Activated CD4-positive, alpha-beta memory T cell treated with anti-CD3 and anti-CD28 coated beads for 36 hours (primary cell): ENCODE data around the gene OPRM1. TPM values are rescaled to one million over a fixed set of nuclear protein-coding genes. Genes with fewer than 3 reads are reported as not detected.
A peak's percentile ranks its signal among the peaks of the same experiment; 100 is the strongest.

Experiments
- CTCF ChIA-PET: fragments of 350-600 bp; sonication (Branson Sonifier 250); formaldehyde crosslinking; loops from one replicate; lab custom pipeline; 2021; ENCODE audit warnings: antibody characterized with exemption, inconsistent platforms; lab: Charles Lee
- POLR2A ChIA-PET: fragments of 350-600 bp; sonication (Branson Sonifier 250); formaldehyde crosslinking; loops from one replicate; lab custom pipeline; 2021; ENCODE audit warnings: antibody characterized with exemption; lab: Charles Lee
- DNase-seq: peaks from one replicate; pipeline ENCODE4 v3.0.0-alpha.2; 2020
- H3K27ac Mint-ChIP-seq: one replicate; pipeline ENCODE4 v1.8.0; 2021; ENCODE audit warnings: mixed read lengths
- H3K27me3 Mint-ChIP-seq: one replicate; pipeline ENCODE4 v1.8.0; 2021; ENCODE audit warnings: mixed read lengths
- H3K36me3 Mint-ChIP-seq: one replicate; pipeline ENCODE4 v1.8.0; 2021; ENCODE audit warnings: mixed read lengths
- H3K4me1 Mint-ChIP-seq: one replicate; pipeline ENCODE4 v1.8.0; 2021; ENCODE audit warnings: low read depth, mixed read lengths
- H3K4me3 Mint-ChIP-seq: one replicate; pipeline ENCODE4 v1.8.0; 2021; ENCODE audit warnings: mild to moderate bottlenecking, mixed read lengths
- H3K9me3 Mint-ChIP-seq: one replicate; pipeline ENCODE4 v1.8.0; 2021; ENCODE audit warnings: mixed read lengths
- intact Hi-C: fragments of 100-400 bp; cut with micrococcal nuclease; formaldehyde crosslinking; loops from one replicate; pipeline ENCODE4 v1.15.1; 2023
- total RNA-seq, 2 experiments: library from RNA; stranded (reverse); gene quantifications; one replicate each; pipeline ENCODE4 v1.2.3, GENCODE V29; 2021

Gene OPRM1
- total RNA-seq, 2 experiments from 2014 or later, result not detected

- CTCF ChIA-PET, result no interaction called here
- no peaks in the 10 kb centered on the region for H3K9me3 Mint-ChIP-seq
- no peak for DNase-seq
- H3K4me1 Mint-ChIP-seq, result no peaks in the 10 kb centered on the region
- intact Hi-C loops, result no loop called here
- no peaks in the 10 kb centered on the region for H3K36me3 Mint-ChIP-seq
- peaks cover 3% of the 10 kb centered on the region for H3K27me3 Mint-ChIP-seq
- POLR2A ChIA-PET, result no interaction called here
- H3K4me3 Mint-ChIP-seq, result no peak overlapping the region
- no peak overlapping the region for H3K27ac Mint-ChIP-seq
Observed at GRCh38 chr6:154125421-154125820, 86.4 kb downstream of the OPRM1 start.

- ChIA-PET CTCF (no interaction called here), POLR2A (no interaction called here)
- Mint-ChIP-seq H3K36me3 (no peaks in the 10 kb centered on the region), H3K4me3 (no peak overlapping the region), H3K27ac (no peak overlapping the region), H3K4me1 (no peaks in the 10 kb centered on the region), H3K27me3 (peaks cover 3% of the 10 kb centered on the region), H3K9me3 (no peaks in the 10 kb centered on the region)
- no peak for DNase-seq
- intact Hi-C loops, result no loop called here
Observed at GRCh38 chr6:154127657-154128056, 88.6 kb downstream of the OPRM1 start.

- ChIA-PET POLR2A (no interaction called here), CTCF (no interaction called here)
- Mint-ChIP-seq H3K27ac (no peak overlapping the region), H3K36me3 (no peaks in the 10 kb centered on the region), H3K4me1 (no peaks in the 10 kb centered on the region), H3K4me3 (no peak overlapping the region), H3K9me3 (no peaks in the 10 kb centered on the region), H3K27me3 (no peaks in the 10 kb centered on the region)
- DNase-seq, result no peak
- intact Hi-C loops, result no loop called here
Observed at GRCh38 chr6:154134471-154135147, 95.6 kb downstream of the OPRM1 start.

- Mint-ChIP-seq H3K4me3 (no peak overlapping the region), H3K27ac (no peak overlapping the region), H3K36me3 (no peaks in the 10 kb centered on the region), H3K9me3 (no peaks in the 10 kb centered on the region), H3K4me1 (no peaks in the 10 kb centered on the region), H3K27me3 (no peaks in the 10 kb centered on the region)
- intact Hi-C loops, result no loop called here
- CTCF ChIA-PET, result no interaction called here
- POLR2A ChIA-PET, result no interaction called here
- no peak for DNase-seq
Observed at GRCh38 chr6:154138793-154139192, 99.8 kb downstream of the OPRM1 start.

GRCh38 chr6:154139892-154140291 lies 100.9 kb downstream of the OPRM1 start:
- Mint-ChIP-seq H3K9me3 (no peaks in the 10 kb centered on the region), H3K27ac (no peak overlapping the region)

GRCh38 chr6:154140743-154141142 lies 101.7 kb downstream of the OPRM1 start:
- no peaks in the 10 kb centered on the region for H3K9me3 Mint-ChIP-seq
- intact Hi-C loops, result no loop called here
- DNase-seq, result no peak
- no peaks in the 10 kb centered on the region for H3K4me1 Mint-ChIP-seq
- ChIA-PET CTCF (interaction anchor here (1.9 kb wide), 1 partner anchor 14 kb away, joined by 8 read pairs; no protein-coding TSS in a partner anchor), POLR2A (no interaction called here)
- no peaks in the 10 kb centered on the region for H3K36me3 Mint-ChIP-seq
- no peaks in the 10 kb centered on the region for H3K27me3 Mint-ChIP-seq
- H3K27ac Mint-ChIP-seq, result no peak overlapping the region
- H3K4me3 Mint-ChIP-seq, result no peak overlapping the region

More at GRCh38 chr6:154139892-154140291, 100.9 kb downstream of the OPRM1 start:
- Mint-ChIP-seq H3K36me3 (no peaks in the 10 kb centered on the region), H3K27me3 (no peaks in the 10 kb centered on the region), H3K4me3 (no peak overlapping the region), H3K4me1 (no peaks in the 10 kb centered on the region)
- ChIA-PET POLR2A (no interaction called here), CTCF (interaction anchor here (1.9 kb wide), 1 partner anchor 14 kb away, joined by 8 read pairs; no protein-coding TSS in a partner anchor)
- intact Hi-C loops, result no loop called here
- no peak for DNase-seq

- Mint-ChIP-seq H3K36me3 (no peaks in the 10 kb centered on the region), H3K9me3 (no peaks in the 10 kb centered on the region), H3K4me3 (no peak overlapping the region), H3K4me1 (no peaks in the 10 kb centered on the region), H3K27me3 (no peaks in the 10 kb centered on the region), H3K27ac (no peak overlapping the region)
- ChIA-PET CTCF (no interaction called here), POLR2A (no interaction called here)
- intact Hi-C loops, result no loop called here
- DNase-seq, result no peak
Observed at GRCh38 chr6:154143753-154144152, 104.7 kb downstream of the OPRM1 start.

GRCh38 chr6:154154389-154154967 lies 115.4 kb downstream of the OPRM1 start:
- no peak overlapping the region for H3K27ac Mint-ChIP-seq
- no peak overlapping the region for H3K4me3 Mint-ChIP-seq
- ChIA-PET POLR2A (no interaction called here), CTCF (interaction anchor here (0.6 to 5.7 kb wide), 29 partner anchors 10 to 651 kb away, joined by 3 to 112 read pairs (median 4); partner anchors contain the start of gene IPCEF1)
- peaks cover 38% of the 10 kb centered on the region for H3K4me1 Mint-ChIP-seq
- no peaks in the 10 kb centered on the region for H3K9me3 Mint-ChIP-seq
- H3K27me3 Mint-ChIP-seq, result peaks cover 1% of the 10 kb centered on the region
- H3K36me3 Mint-ChIP-seq, result no peaks in the 10 kb centered on the region
- DNase-seq, result peak; percentile 67
- intact Hi-C loops, result loop anchor here (1.0 to 10.0 kb wide), 3 partner anchors 216 to 650 kb away; no protein-coding TSS in a partner anchor

- peak overlapping the region; percentile 68 for H3K27ac Mint-ChIP-seq
Observed at GRCh38 chr6:154156135-154156896, 117.3 kb downstream of the OPRM1 start.

GRCh38 chr6:154157082-154157481 lies 118.0 kb downstream of the OPRM1 start:
- H3K27ac Mint-ChIP-seq, result peak overlapping the region; percentile 68
- ChIA-PET POLR2A (interaction anchor here (1.3 kb wide), 1 partner anchor 121 kb away, joined by 6 read pairs; no protein-coding TSS in a partner anchor), CTCF (interaction anchor here (0.7 to 5.9 kb wide), 14 partner anchors 9 to 427 kb away, joined by 3 to 105 read pairs (median 5); no protein-coding TSS in a partner anchor)
- peak overlapping the region; percentile 60 for H3K4me3 Mint-ChIP-seq
- peaks cover 49% of the 10 kb centered on the region for H3K4me1 Mint-ChIP-seq
- H3K9me3 Mint-ChIP-seq, result no peaks in the 10 kb centered on the region
- H3K27me3 Mint-ChIP-seq, result no peaks in the 10 kb centered on the region
- intact Hi-C loops, result loop anchor here (1.0 to 10.0 kb wide), 6 partner anchors 12 to 648 kb away; no protein-coding TSS in a partner anchor
- DNase-seq, result peak; percentile 43
- H3K36me3 Mint-ChIP-seq, result peaks cover 7% of the 10 kb centered on the region

More at GRCh38 chr6:154156135-154156896, 117.3 kb downstream of the OPRM1 start:
- peak; percentile 81 for DNase-seq
- intact Hi-C loops, result loop anchor here (1.0 to 10.0 kb wide), 7 partner anchors 40 to 648 kb away; no protein-coding TSS in a partner anchor
- peaks cover 49% of the 10 kb centered on the region for H3K4me1 Mint-ChIP-seq
- no peaks in the 10 kb centered on the region for H3K27me3 Mint-ChIP-seq
- ChIA-PET POLR2A (interaction anchor here (1.3 kb wide), 1 partner anchor 121 kb away, joined by 6 read pairs; no protein-coding TSS in a partner anchor), CTCF (interaction anchor here (0.7 to 5.9 kb wide), 14 partner anchors 10 to 428 kb away, joined by 3 to 112 read pairs (median 6); no protein-coding TSS in a partner anchor)
- H3K9me3 Mint-ChIP-seq, result no peaks in the 10 kb centered on the region
- peak overlapping the region; percentile 60 for H3K4me3 Mint-ChIP-seq
- H3K36me3 Mint-ChIP-seq, result peaks cover 7% of the 10 kb centered on the region

GRCh38 chr6:154157706-154158105 lies 118.7 kb downstream of the OPRM1 start:
- H3K27me3 Mint-ChIP-seq, result no peaks in the 10 kb centered on the region
- no peaks in the 10 kb centered on the region for H3K9me3 Mint-ChIP-seq
- POLR2A ChIA-PET, result interaction anchor here (1.3 kb wide), 1 partner anchor 120 kb away, joined by 6 read pairs; no protein-coding TSS in a partner anchor

More at GRCh38 chr6:154157706-154158105, 118.7 kb downstream of the OPRM1 start:
- Mint-ChIP-seq H3K4me1 (peaks cover 49% of the 10 kb centered on the region), H3K36me3 (peaks cover 7% of the 10 kb centered on the region), H3K4me3 (peak overlapping the region; percentile 60), H3K27ac (peak overlapping the region; percentile 68)
- intact Hi-C loops, result loop anchor here (1.0 to 10.0 kb wide), 6 partner anchors 12 to 647 kb away; no protein-coding TSS in a partner anchor
- no peak for DNase-seq
- CTCF ChIA-PET, result interaction anchor here (0.7 to 5.9 kb wide), 15 partner anchors 9 to 426 kb away, joined by 3 to 105 read pairs (median 5); no protein-coding TSS in a partner anchor
